ENCODE measurements around the gene SLC6A3. TPM values are rescaled to one million over a fixed set of nuclear protein-coding genes. Genes with fewer than 3 reads are reported as not detected.

SLC6A3 gene
- total RNA-seq, 4 donors from 2014 or later = not detected

- no peaks in the 10 kb centered on the region for H3K36me3 ChIP-seq
- H3K27ac ChIP-seq = no peak overlapping the region
- no peak for TF ChIP-seq EP300 (IDR thresholded peaks at IDR 0.05; ENCODE audit: low read depth)
- TF ChIP-seq, protein P1, sequence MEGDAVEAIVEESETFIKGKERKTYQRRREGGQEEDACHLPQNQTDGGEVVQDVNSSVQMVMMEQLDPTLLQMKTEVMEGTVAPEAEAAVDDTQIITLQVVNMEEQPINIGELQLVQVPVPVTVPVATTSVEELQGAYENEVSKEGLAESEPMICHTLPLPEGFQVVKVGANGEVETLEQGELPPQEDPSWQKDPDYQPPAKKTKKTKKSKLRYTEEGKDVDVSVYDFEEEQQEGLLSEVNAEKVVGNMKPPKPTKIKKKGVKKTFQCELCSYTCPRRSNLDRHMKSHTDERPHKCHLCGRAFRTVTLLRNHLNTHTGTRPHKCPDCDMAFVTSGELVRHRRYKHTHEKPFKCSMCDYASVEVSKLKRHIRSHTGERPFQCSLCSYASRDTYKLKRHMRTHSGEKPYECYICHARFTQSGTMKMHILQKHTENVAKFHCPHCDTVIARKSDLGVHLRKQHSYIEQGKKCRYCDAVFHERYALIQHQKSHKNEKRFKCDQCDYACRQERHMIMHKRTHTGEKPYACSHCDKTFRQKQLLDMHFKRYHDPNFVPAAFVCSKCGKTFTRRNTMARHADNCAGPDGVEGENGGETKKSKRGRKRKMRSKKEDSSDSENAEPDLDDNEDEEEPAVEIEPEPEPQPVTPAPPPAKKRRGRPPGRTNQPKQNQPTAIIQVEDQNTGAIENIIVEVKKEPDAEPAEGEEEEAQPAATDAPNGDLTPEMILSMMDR (IDR thresholded peaks at IDR 0.05) = no peak
- TF ChIP-seq POLR2A (IDR thresholded peaks at IDR 0.05) = no peak
- no peak for TF ChIP-seq POLR2AphosphoS5 (IDR thresholded peaks at IDR 0.05)
- no peak overlapping the region for H3K4me3 ChIP-seq
- WGBS, 2 donors (ENCODE audit: low coverage in 1 of 2) = 73% methylated on average over 15 of the region's 19 CpGs; no CpG with 5 or more reads in 1 of the 2 donors
- no peak for DNase-seq
- peaks cover 13% of the 10 kb centered on the region for H3K27me3 ChIP-seq
- intact Hi-C loops (cut with DNase I; ENCODE audit: low total_unique reads) (no loop called here), in situ Hi-C loops (cut with MboI; ENCODE audit: low pct_ligation_motif_present in 1 of 4, low pct_unique_long_range_greater_than_20kb in 1 of 4, low sequenced_read_pairs in 3 of 4) (no loop called here)
- H3K9me3 ChIP-seq = no peaks in the 10 kb centered on the region
- H3K4me1 ChIP-seq = no peaks in the 10 kb centered on the region
Measured at GRCh38 chr5:1405121-1405520, 40.1 kb downstream of the SLC6A3 start.

GRCh38 chr5:1404062-1404461 lies 41.2 kb downstream of the SLC6A3 start:
- no peak overlapping the region for H3K4me3 ChIP-seq
- peaks cover 21% of the 10 kb centered on the region for H3K27me3 ChIP-seq
- WGBS, 2 donors (ENCODE audit: low coverage in 1 of 2) = 71 to 100% methylated on average over 2 to 12 of the region's 12 CpGs
- no peak for DNase-seq
- H3K27ac ChIP-seq = no peak overlapping the region
- no peaks in the 10 kb centered on the region for H3K36me3 ChIP-seq
- in situ Hi-C loops (cut with MboI; ENCODE audit: low pct_ligation_motif_present in 1 of 4, low pct_unique_long_range_greater_than_20kb in 1 of 4, low sequenced_read_pairs in 3 of 4) = no loop called here
- no peaks in the 10 kb centered on the region for H3K4me1 ChIP-seq
- no peaks in the 10 kb centered on the region for H3K9me3 ChIP-seq
- intact Hi-C loops (cut with DNase I; ENCODE audit: low total_unique reads) = no loop called here
- TF ChIP-seq POLR2AphosphoS5 (IDR thresholded peaks at IDR 0.05) (no peak), EP300 (IDR thresholded peaks at IDR 0.05; ENCODE audit: low read depth) (no peak), POLR2A (IDR thresholded peaks at IDR 0.05) (no peak)
- TF ChIP-seq, protein P1 (IDR thresholded peaks at IDR 0.05) = no peak

- Histone ChIP-seq H3K36me3 (no peaks in the 10 kb centered on the region), H3K4me1 (no peaks in the 10 kb centered on the region), H3K27ac (no peak overlapping the region), H3K27me3 (peaks cover 17% of the 10 kb centered on the region), H3K4me3 (no peak overlapping the region), H3K9me3 (no peaks in the 10 kb centered on the region)
- TF ChIP-seq POLR2A (IDR thresholded peaks at IDR 0.05) = no peak
- TF ChIP-seq POLR2AphosphoS5 (IDR thresholded peaks at IDR 0.05) = no peak
- no peak for TF ChIP-seq EP300 (IDR thresholded peaks at IDR 0.05; ENCODE audit: low read depth)
- TF ChIP-seq, protein P1 (IDR thresholded peaks at IDR 0.05) = no peak
- in situ Hi-C loops (cut with MboI; ENCODE audit: low pct_ligation_motif_present in 1 of 4, low pct_unique_long_range_greater_than_20kb in 1 of 4, low sequenced_read_pairs in 3 of 4) = no loop called here
- no peak for DNase-seq
- WGBS, 2 donors (ENCODE audit: low coverage in 1 of 2) = 62 to 80% methylated on average over 3 to 10 of the region's 24 CpGs
- intact Hi-C loops (cut with DNase I; ENCODE audit: low total_unique reads) = no loop called here
Measured at GRCh38 chr5:1402611-1403255, 42.5 kb downstream of the SLC6A3 start.

DNA sequence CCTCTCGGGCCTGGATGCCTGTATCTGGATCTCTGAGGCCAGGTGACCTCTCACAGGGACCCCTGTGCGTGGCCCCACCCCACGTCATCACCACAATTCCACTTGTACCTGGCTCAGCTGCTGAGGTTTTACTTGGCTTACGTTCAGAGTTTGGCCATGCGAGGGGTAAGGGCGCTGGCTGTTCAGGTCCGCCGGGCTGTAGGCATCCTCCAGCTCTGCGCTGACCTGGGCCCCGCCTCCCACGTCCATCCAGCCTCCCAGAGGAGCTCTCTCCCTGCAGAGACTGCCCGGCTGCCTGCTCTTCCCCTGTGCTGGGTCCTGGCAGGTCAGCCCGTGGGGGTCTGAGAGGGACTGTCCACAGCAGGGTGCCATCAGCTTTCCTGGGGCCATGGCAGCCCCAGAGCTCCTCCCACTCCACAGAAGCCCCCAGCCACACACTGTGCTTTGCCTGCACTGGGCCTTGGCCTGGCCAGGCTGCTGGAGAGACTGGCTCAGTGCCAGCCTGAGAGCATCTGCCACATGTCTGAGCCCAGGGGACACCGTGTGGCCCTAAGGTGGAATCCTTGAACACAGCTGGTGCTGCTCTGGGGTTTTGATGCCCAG lies 43.6 kb downstream of the SLC6A3 start:
- H3K4me1 ChIP-seq = no peaks in the 10 kb centered on the region
- no peaks in the 10 kb centered on the region for H3K9me3 ChIP-seq
- peaks cover 22% of the 10 kb centered on the region for H3K27me3 ChIP-seq
- no peak overlapping the region for H3K27ac ChIP-seq
- TF ChIP-seq POLR2AphosphoS5 (IDR thresholded peaks at IDR 0.05) (no peak), POLR2A (IDR thresholded peaks at IDR 0.05) (no peak), EP300 (IDR thresholded peaks at IDR 0.05; ENCODE audit: low read depth) (no peak)
- no peak for DNase-seq
- H3K36me3 ChIP-seq = no peaks in the 10 kb centered on the region
- in situ Hi-C loops (cut with MboI; ENCODE audit: low pct_ligation_motif_present in 1 of 4, low pct_unique_long_range_greater_than_20kb in 1 of 4, low sequenced_read_pairs in 3 of 4) (no loop called here), intact Hi-C loops (cut with DNase I; ENCODE audit: low total_unique reads) (no loop called here)
- 57% methylated on average over 11 of the region's 14 CpGs; no CpG with 5 or more reads in 1 of the 2 donors for WGBS, 2 donors (ENCODE audit: low coverage in 1 of 2)
- H3K4me3 ChIP-seq = no peak overlapping the region
